Activated CD4-positive, CD25-positive, alpha-beta regulatory T cell treated with anti-CD3 and anti-CD28 coated beads, Interleukin-2, amount 50 U/mL, for 16 hours (primary cell): ENCODE measurements around the gene CEP95.

ENCODE experiments used
- DNase-seq: peaks from one replicate; pipeline ENCODE4 v3.0.0-alpha.2; 2020; ENCODE audit warnings: low read depth, low spot score

Gene CEP95

GRCh38 chr17:64515829-64516228, 9.1 kb downstream of the CEP95 start:
- DNase-seq = no peak

GRCh38 chr17:64519601-64520000, 12.8 kb downstream of the CEP95 start:
- no peak for DNase-seq

DNA sequence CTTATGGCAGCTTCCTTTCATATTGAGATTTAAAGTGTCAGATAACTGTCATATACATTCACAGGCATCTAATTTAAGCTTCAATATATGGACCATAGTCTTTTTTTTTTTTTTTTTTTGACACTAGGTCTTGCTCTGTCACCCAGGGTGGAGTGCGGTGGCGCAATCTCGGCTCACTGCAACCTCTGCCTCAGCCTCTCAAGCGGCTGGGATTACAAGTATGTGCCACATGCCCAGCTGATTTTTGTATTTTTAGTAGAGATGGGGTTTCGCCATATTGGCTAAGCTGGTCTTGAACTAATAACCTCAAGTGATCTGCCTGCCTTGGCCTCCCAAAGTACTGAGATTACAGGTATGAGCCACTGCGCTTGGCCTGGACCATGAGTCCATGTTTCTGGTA, 13.6 kb downstream of the CEP95 start:
- DNase-seq = no peak

DNA sequence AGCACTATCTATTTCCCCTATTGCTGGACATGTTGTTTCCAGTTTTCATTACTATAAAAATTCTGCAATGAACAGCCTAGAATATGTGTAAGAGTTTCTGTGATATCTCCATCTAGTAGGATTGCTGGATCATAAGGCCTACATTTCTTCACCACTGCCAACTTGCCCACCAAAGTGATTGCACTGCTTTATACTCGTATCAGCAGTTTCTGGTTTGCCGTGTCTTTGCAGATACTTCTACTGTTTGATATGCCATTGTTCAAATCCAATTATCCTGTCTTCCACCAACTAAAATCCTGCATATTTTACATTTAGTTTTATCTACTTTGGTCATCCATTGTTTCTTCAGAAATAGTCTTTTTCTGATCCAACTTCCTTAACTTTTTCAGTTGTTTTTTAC, 21.1 kb downstream of the CEP95 start:
- no peak for DNase-seq

DNA sequence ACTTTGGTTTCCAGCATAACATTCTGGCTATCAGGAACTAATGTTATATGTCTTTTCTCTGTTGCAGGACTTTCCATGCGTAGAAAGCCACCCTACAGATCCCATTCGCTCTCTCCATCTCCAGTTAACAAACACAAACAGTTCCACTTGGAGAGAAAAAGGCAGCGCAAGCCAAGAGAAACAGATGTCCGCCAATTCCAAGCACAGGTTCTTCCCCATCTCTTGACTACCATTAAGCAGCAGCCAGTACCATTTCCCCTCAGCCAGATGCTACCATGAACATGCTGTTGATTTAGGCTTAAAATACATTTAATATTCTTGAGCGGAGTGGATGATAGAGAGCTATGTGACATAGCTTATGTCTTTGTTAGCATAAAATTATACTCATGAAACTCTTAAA, 22.4 kb downstream of the CEP95 start:
- DNase-seq = no peak

- DNase-seq = no peak
These were observed 25.2 kb downstream of the CEP95 start for GRCh38 chr17:64531955-64532371.

DNA sequence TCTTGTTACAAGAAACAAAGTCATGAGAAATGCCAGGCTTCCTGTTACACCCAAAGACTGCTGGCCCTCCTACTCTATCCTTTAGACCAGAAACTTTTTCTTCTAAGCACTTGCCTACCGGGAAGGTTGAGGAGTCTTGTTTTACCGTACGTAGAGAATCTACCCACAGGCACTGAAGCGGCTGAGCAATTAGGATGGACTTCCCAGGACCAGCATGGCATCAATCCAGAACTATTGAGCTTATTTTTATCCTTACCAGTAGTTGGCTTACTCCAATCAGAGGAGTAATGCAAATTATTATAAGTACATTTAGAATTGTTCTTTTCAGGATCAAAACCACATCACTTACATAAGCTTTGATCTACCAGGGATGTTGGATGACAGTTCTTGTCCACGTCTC, 25.6 kb downstream of the CEP95 start:
- no peak for DNase-seq

GRCh38 chr17:64533784-64534183, 27.0 kb downstream of the CEP95 start:
- no peak for DNase-seq

- no peak for DNase-seq
These were observed 27.4 kb downstream of the CEP95 start for GRCh38 chr17:64534187-64534586.

- DNase-seq = no peak
These were observed 28.6 kb downstream of the CEP95 start for GRCh38 chr17:64535357-64535756.

DNA sequence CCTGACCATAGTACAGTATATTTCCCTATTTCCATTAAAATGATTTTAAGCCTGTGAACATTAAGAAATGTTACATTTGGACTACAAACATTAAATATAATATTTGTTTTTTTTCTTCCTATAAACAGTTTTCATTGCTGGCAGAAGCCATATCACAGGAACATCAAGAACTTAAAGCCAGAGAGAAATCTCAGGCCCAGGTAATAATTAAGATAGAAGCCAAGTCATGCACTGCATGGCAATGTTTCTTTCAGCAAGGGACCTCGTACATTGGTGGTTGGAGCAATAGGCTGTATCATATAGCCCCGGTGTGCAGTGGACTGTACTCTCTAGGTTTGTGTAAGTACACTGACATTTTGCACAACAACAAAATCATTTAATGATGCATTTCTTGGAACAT, 30.1 kb downstream of the CEP95 start:
- no peak for DNase-seq

- no peak for DNase-seq
These were observed 30.7 kb downstream of the CEP95 start for GRCh38 chr17:64537488-64537887.

GRCh38 chr17:64538508-64539130, 31.8 kb downstream of the CEP95 start:
- DNase-seq = no peak

GRCh38 chr17:64540118-64540776, 33.5 kb downstream of the CEP95 start:
- DNase-seq = no peak

- DNase-seq = no peak
These were observed 38.0 kb downstream of the CEP95 start for GRCh38 chr17:64544742-64545141.

- DNase-seq = no peak
These were observed 39.9 kb downstream of the CEP95 start for GRCh38 chr17:64546716-64547115.

DNA sequence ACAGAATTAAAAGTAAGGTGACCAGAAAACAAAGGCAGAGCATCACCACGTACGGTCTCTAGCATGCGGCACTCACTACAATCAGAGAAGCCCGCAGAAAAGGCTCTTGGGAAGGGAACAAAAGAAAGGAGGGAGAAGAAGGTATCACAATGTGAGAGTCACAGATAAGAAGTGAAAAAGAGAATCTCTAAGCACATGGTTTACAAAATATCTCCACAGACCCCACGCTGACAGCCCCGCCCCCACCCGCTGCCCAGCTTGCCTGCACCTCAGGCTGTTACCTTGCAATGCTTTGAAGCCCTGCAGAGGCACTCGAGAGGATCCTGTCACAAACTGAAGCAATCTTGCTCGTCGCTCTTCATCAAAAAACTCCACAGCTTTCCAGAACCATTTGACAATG, 40.5 kb downstream of the CEP95 start:
- DNase-seq = no peak

DNA sequence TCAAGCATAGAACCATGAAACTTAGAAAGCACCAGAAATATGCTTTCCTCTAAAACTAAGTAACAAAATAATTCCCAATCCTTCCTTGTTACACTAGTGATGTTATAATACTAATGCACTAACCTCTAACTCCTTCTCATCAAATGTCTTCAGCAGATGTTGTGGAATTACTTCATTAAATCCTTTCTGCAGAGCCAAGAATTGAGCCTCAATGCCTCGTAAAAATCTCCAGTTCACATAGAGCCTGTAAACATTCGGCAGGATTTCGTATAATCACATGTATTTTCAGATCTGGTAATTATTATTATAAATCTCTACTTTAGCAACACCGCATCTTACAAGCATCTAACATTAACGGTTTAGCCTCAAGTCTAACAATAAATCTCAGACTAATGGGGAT, 44.7 kb downstream of the CEP95 start:
- DNase-seq = no peak

- DNase-seq = no peak
These were observed 47.4 kb downstream of the CEP95 start for GRCh38 chr17:64554028-64554637.

GRCh38 chr17:64555281-64555680, 48.5 kb downstream of the CEP95 start:
- DNase-seq = no peak

GRCh38 chr17:64564098-64564497, 57.3 kb downstream of the CEP95 start:
- no peak for DNase-seq

DNA sequence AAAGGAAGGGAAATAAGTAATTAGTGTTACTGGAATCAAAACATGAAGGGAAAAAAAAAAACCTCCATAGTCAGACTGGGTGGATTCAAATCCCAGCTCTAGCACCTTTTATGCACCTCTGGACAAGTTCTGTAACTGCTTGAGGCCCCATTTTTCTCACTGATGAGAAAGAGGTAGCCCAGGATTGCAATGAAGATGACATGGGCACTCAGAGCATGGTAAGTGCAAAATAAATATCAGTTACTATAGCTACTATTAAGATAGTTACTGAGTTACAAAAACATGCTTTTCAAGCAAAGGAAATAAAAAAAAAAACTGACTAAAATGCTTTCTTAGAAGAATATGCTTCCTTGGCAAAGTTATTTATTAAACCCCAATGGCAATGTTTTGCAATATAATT, 58.8 kb downstream of the CEP95 start:
- no peak for DNase-seq

GRCh38 chr17:64571746-64572145, 65.0 kb downstream of the CEP95 start:
- DNase-seq = no peak
